HepG2 (cell line): ENCODE results near the gene ZKSCAN2. TPM values are rescaled to one million over a fixed set of nuclear protein-coding genes. Genes with fewer than 3 reads are reported as not detected.

Experiments
- ATAC-seq: fragments of 200-7000 bp; cut with Tn5 transposase; 3 replicates; pipeline ENCODE4 v1.9.1; 2020; ENCODE audit warnings: mild to moderate bottlenecking, moderate library complexity
- BruUV-seq: library from RNA; stranded (reverse); fragments of 400-500 nt; replicated peaks from 2 replicates; lab custom pipeline; 2021; lab: Mats Ljungman, UMichigan
- CTCF ChIA-PET: fragments of 300-600 bp; formaldehyde crosslinking; extraction: SDS; loops from one replicate; lab custom pipeline; 2021; ENCODE audit warnings: low total read pairs, inconsistent platforms, low intra/inter-chr PET ratio; lab: Yijun Ruan, JAX
- POLR2A ChIA-PET: fragments of 350-600 bp; sonication (Branson Sonifier 250); formaldehyde crosslinking; loops from one replicate; lab custom pipeline; 2020; ENCODE audit warnings: antibody characterized with exemption, inconsistent platforms; lab: Yijun Ruan, JAX
- DNase-seq: peaks from one replicate; pipeline ENCODE4 v3.0.0-alpha.2; 2015; ENCODE audit warnings: low spot score
- FAIRE-seq: peaks from 3 replicates; lab custom pipeline; 2011; peaks lifted over from hg19 to GRCh38; lab: Jason Lieb, UNC
- H2AFZ ChIP-seq: one replicate; pipeline ENCODE4 v1.6.1; 2011; ENCODE audit warnings: low read length, inconsistent platforms
- H3K27ac ChIP-seq: fragments of 300-600 bp; 3 replicates; pipeline ENCODE4 v1.8.0; 2011; ENCODE audit warnings: mixed run types, mild to moderate bottlenecking, mixed read lengths, low read length, inconsistent platforms; ENCODE audit not compliant: insufficient read depth; ENCODE audit errors: extremely low read length
- H3K27me3 ChIP-seq, 2 experiments: fragments of 200-600 bp in 1 of 2; 2 replicates in 1 of 2; 3 replicates in 1 of 2; pipeline versions ENCODE4 v1.6.0 to v1.8.0; 2011; ENCODE audit warnings: low read length in 2 of 2, mild to moderate bottlenecking in 2 of 2, moderate library complexity in 2 of 2, inconsistent platforms in 1 of 2; ENCODE audit not compliant: insufficient read depth in 2 of 2, control insufficient read depth in 1 of 2
- H3K36me3 ChIP-seq, 2 experiments: fragments of 200-600 bp in 1 of 2; replicated peaks in 1 of 2; 2 replicates in 1 of 2; 3 replicates in 1 of 2; pipeline versions ENCODE4 v1.5.1 to v1.8.0; 2011; ENCODE audit warnings: low read length in 2 of 2, inconsistent platforms in 1 of 2; ENCODE audit not compliant: insufficient read depth in 2 of 2, control insufficient read depth in 1 of 2
- H3K4me1 ChIP-seq: 2 replicates; pipeline ENCODE4 v1.5.1; 2012; ENCODE audit warnings: low read length, inconsistent platforms; ENCODE audit not compliant: insufficient read depth
- H3K4me2 ChIP-seq: 2 replicates; pipeline ENCODE4 v1.6.0; 2011; ENCODE audit warnings: low read depth, low read length, inconsistent platforms
- H3K4me3 ChIP-seq, 3 experiments: fragments of 200-600 bp in 1 of 3; sonication (generic), shearing (Covaris generic) in 1 of 3; replicated peaks in 1 of 3; 2 replicates each; pipeline ENCODE4 v1.5.1; 2011 to 2016; ENCODE audit warnings: low read length in 3 of 3, inconsistent platforms in 2 of 3, low read depth in 2 of 3, mild to moderate bottlenecking in 2 of 3, control low read depth in 1 of 3, mixed read lengths in 1 of 3; ENCODE audit not compliant: insufficient read depth in 1 of 3
- H3K79me2 ChIP-seq: one replicate; pipeline ENCODE4 v1.6.1; 2011; ENCODE audit warnings: low read length, inconsistent platforms; ENCODE audit not compliant: insufficient read depth
- H3K9ac ChIP-seq: 2 replicates; pipeline ENCODE4 v1.6.0; 2011; ENCODE audit warnings: mild to moderate bottlenecking, low read depth, low read length, inconsistent platforms; ENCODE audit not compliant: insufficient read depth
- H3K9me3 ChIP-seq: 2 replicates; pipeline ENCODE4 v1.5.1; 2012; ENCODE audit warnings: mild to moderate bottlenecking, low read length
- H4K20me1 ChIP-seq: 2 replicates; pipeline ENCODE4 v1.6.0; 2011; ENCODE audit warnings: inconsistent platforms, mild to moderate bottlenecking, low read length, moderate library complexity; ENCODE audit not compliant: insufficient read depth
- GATAD2A ChIP-seq: IDR thresholded peaks from 2 replicates; pipeline ENCODE4 v1.6.1; 2016
- NCOA1 ChIP-seq: sonication (generic); formaldehyde crosslinking; IDR thresholded peaks from 2 replicates; pipeline ENCODE4 v1.9.0; 2021; ENCODE audit warnings: missing genetic modification reagents
- RFX5 ChIP-seq: IDR thresholded peaks from 2 replicates; pipeline ENCODE4 v1.6.1; 2011; ENCODE audit warnings: low read depth, low read length, improper control_type of control experiment
- SP5 ChIP-seq: IDR thresholded peaks from 2 replicates; pipeline ENCODE4 v1.6.1; 2016; ENCODE audit warnings: low read depth, borderline replicate concordance
- TBL1XR1 ChIP-seq: fragments of 150-350 bp; IDR thresholded peaks from 2 replicates; pipeline ENCODE4 v1.6.1; 2014; ENCODE audit warnings: borderline replicate concordance, low read length; ENCODE audit not compliant: partially characterized antibody
- YY1 ChIP-seq: IDR thresholded peaks from 2 replicates; pipeline ENCODE4 v1.6.1; 2011; ENCODE audit warnings: low read length, low read depth, moderate library complexity, mild to moderate bottlenecking; ENCODE audit not compliant: insufficient read depth, insufficient replicate concordance
- ZNF552 ChIP-seq: sonication (generic); formaldehyde crosslinking; IDR thresholded peaks from 2 replicates; pipeline ENCODE4 v1.9.0; 2022; ENCODE audit warnings: missing genetic modification reagents, mild to moderate bottlenecking, borderline replicate concordance
- WGBS: methylation state at CpG from one replicate; pipeline ENCODE4 v1.1.6; 2017; ENCODE audit warnings: low lambda C conversion rate; 5-methylcytosine and 5-hydroxymethylcytosine counted together
- in situ Hi-C: cut with HindIII; loops from 2 replicates; pipeline ENCODE4 v1.10.0; 2017; ENCODE audit warnings: low pct_unique_long_range_greater_than_20kb; ENCODE audit not compliant: extremely low pct_ligation_motif_present
- intact Hi-C: fragments of 100-400 bp; cut with micrococcal nuclease; formaldehyde crosslinking; loops from one replicate; pipeline ENCODE4 v1.10.0; 2022; ENCODE audit not compliant: unreplicated experiment
- polyA plus RNA-seq, 8 experiments: library from polyadenylated mRNA; depleted of rRNA in 3 of 8; stranded (reverse) in 7 of 8; unstranded in 1 of 8; fragments of >200 nt; fragmentation: Illumina TruSeq in 4 of 8; extraction: Trizol in 4 of 8; gene quantifications; 2 replicates each; pipeline versions ENCODE4 v1.2.1 to v1.2.3, GENCODE V29; 2011 to 2016; ENCODE audit warnings: low read depth in 4 of 8, missing spikeins in 1 of 8, mixed read lengths in 1 of 8; ENCODE audit not compliant: insufficient read depth in 1 of 8
- total RNA-seq, 5 experiments: library from RNA; depleted of rRNA; stranded (reverse); fragments of >200 nt; fragmentation: Illumina TruSeq; extraction: Trizol; gene quantifications; 2 replicates each; pipeline ENCODE4 v1.2.3, GENCODE V29; 2016; ENCODE audit warnings: low read depth in 1 of 5
- TF ChIP-seq, protein P1 (sequence below): sonication (generic); formaldehyde crosslinking; IDR thresholded peaks from 2 replicates; pipeline ENCODE4 v1.4.0; 2020; ENCODE audit warnings: missing genetic modification reagents, borderline replicate concordance
- TF ChIP-seq, protein P2 (sequence below): sonication (generic); formaldehyde crosslinking; IDR thresholded peaks from 2 replicates; pipeline ENCODE4 v1.4.0; 2020; ENCODE audit warnings: missing genetic modification reagents
- TF ChIP-seq, protein P3 (sequence below): IDR thresholded peaks from 2 replicates; pipeline ENCODE4 v1.6.1; 2016; ENCODE audit warnings: low read depth, borderline replicate concordance
- TF ChIP-seq, protein P4 (sequence below): sonication (generic); formaldehyde crosslinking; IDR thresholded peaks from 2 replicates; pipeline ENCODE4 v1.4.0; 2020; ENCODE audit warnings: missing genetic modification reagents, borderline replicate concordance

ZKSCAN2 gene
- total and polyA plus RNA-seq, 2 of the 13 experiments (the other 11 are each of a cell fraction or from before 2014, with no cell fraction given): 4.2 to 11.1 TPM

DNA sequence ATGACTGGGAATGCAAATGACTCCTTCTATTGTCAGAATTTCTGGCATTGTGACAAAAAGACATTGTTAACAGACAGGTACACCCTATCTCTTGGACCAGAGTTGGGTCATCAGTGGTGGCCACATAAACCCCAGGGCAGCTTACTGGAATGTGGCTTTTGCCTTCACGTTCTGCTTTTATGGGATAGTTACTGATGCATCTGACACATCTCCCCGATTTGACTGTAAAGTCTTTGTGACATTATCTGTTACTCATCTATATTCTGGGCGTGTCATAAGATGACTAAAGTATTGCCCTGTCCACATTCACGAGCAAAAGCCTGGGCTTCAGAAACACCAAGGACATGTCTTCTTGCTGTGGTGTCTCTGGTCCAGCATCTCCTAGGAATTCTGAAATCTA, 59.6 kb downstream of the ZKSCAN2 start:
- 18% methylated on average over 4 of the region's 4 CpGs for WGBS
- H3K27ac ChIP-seq: no peak overlapping the region
- BruUV-seq: no TSS peak
- ATAC-seq: no peak
- no peak overlapping the region for H3K9ac ChIP-seq
- ChIA-PET CTCF (no interaction called here), POLR2A (interaction anchor here (1.5 kb wide), 1 partner anchor 20 kb away, joined by 4 read pairs; no protein-coding TSS in a partner anchor)
- H3K4me2 ChIP-seq: no peak overlapping the region
- H3K79me2 ChIP-seq: no peaks in the 10 kb centered on the region
- DNase-seq: peak; percentile 29
- peaks cover 14% of the 10 kb centered on the region for H3K4me1 ChIP-seq
- FAIRE-seq: no peak
- H2AFZ ChIP-seq: no peak overlapping the region
- H3K27me3 ChIP-seq: no peaks in the 10 kb centered on the region
- H3K36me3 ChIP-seq: no peaks in the 10 kb centered on the region
- H3K9me3 ChIP-seq: no peaks in the 10 kb centered on the region
- H4K20me1 ChIP-seq: no peaks in the 10 kb centered on the region
- in situ Hi-C loops (no loop called here), intact Hi-C loops (no loop called here)
- H3K4me3 ChIP-seq: no peak overlapping the region
- TF ChIP-seq TBL1XR1: no peak
- TF ChIP-seq YY1: no peak
- TF ChIP-seq, protein P1, sequence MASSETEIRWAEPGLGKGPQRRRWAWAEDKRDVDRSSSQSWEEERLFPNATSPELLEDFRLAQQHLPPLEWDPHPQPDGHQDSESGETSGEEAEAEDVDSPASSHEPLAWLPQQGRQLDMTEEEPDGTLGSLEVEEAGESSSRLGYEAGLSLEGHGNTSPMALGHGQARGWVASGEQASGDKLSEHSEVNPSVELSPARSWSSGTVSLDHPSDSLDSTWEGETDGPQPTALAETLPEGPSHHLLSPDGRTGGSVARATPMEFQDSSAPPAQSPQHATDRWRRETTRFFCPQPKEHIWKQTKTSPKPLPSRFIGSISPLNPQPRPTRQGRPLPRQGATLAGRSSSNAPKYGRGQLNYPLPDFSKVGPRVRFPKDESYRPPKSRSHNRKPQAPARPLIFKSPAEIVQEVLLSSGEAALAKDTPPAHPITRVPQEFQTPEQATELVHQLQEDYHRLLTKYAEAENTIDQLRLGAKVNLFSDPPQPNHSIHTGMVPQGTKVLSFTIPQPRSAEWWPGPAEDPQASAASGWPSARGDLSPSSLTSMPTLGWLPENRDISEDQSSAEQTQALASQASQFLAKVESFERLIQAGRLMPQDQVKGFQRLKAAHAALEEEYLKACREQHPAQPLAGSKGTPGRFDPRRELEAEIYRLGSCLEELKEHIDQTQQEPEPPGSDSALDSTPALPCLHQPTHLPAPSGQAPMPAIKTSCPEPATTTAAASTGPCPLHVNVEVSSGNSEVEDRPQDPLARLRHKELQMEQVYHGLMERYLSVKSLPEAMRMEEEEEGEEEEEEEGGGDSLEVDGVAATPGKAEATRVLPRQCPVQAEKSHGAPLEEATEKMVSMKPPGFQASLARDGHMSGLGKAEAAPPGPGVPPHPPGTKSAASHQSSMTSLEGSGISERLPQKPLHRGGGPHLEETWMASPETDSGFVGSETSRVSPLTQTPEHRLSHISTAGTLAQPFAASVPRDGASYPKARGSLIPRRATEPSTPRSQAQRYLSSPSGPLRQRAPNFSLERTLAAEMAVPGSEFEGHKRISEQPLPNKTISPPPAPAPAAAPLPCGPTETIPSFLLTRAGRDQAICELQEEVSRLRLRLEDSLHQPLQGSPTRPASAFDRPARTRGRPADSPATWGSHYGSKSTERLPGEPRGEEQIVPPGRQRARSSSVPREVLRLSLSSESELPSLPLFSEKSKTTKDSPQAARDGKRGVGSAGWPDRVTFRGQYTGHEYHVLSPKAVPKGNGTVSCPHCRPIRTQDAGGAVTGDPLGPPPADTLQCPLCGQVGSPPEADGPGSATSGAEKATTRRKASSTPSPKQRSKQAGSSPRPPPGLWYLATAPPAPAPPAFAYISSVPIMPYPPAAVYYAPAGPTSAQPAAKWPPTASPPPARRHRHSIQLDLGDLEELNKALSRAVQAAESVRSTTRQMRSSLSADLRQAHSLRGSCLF (CRISPR knock-in tag): no peak
- TF ChIP-seq, protein P2, sequence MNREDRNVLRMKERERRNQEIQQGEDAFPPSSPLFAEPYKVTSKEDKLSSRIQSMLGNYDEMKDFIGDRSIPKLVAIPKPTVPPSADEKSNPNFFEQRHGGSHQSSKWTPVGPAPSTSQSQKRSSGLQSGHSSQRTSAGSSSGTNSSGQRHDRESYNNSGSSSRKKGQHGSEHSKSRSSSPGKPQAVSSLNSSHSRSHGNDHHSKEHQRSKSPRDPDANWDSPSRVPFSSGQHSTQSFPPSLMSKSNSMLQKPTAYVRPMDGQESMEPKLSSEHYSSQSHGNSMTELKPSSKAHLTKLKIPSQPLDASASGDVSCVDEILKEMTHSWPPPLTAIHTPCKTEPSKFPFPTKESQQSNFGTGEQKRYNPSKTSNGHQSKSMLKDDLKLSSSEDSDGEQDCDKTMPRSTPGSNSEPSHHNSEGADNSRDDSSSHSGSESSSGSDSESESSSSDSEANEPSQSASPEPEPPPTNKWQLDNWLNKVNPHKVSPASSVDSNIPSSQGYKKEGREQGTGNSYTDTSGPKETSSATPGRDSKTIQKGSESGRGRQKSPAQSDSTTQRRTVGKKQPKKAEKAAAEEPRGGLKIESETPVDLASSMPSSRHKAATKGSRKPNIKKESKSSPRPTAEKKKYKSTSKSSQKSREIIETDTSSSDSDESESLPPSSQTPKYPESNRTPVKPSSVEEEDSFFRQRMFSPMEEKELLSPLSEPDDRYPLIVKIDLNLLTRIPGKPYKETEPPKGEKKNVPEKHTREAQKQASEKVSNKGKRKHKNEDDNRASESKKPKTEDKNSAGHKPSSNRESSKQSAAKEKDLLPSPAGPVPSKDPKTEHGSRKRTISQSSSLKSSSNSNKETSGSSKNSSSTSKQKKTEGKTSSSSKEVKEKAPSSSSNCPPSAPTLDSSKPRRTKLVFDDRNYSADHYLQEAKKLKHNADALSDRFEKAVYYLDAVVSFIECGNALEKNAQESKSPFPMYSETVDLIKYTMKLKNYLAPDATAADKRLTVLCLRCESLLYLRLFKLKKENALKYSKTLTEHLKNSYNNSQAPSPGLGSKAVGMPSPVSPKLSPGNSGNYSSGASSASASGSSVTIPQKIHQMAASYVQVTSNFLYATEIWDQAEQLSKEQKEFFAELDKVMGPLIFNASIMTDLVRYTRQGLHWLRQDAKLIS (CRISPR knock-in tag): no peak
- TF ChIP-seq ZNF552 (CRISPR knock-in tag): no peak
- TF ChIP-seq, protein P3, sequence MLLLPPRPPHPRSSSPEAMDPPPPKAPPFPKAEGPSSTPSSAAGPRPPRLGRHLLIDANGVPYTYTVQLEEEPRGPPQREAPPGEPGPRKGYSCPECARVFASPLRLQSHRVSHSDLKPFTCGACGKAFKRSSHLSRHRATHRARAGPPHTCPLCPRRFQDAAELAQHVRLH (CRISPR knock-in tag): no peak
- TF ChIP-seq NCOA1 (CRISPR knock-in tag): no peak
- TF ChIP-seq, protein P4, sequence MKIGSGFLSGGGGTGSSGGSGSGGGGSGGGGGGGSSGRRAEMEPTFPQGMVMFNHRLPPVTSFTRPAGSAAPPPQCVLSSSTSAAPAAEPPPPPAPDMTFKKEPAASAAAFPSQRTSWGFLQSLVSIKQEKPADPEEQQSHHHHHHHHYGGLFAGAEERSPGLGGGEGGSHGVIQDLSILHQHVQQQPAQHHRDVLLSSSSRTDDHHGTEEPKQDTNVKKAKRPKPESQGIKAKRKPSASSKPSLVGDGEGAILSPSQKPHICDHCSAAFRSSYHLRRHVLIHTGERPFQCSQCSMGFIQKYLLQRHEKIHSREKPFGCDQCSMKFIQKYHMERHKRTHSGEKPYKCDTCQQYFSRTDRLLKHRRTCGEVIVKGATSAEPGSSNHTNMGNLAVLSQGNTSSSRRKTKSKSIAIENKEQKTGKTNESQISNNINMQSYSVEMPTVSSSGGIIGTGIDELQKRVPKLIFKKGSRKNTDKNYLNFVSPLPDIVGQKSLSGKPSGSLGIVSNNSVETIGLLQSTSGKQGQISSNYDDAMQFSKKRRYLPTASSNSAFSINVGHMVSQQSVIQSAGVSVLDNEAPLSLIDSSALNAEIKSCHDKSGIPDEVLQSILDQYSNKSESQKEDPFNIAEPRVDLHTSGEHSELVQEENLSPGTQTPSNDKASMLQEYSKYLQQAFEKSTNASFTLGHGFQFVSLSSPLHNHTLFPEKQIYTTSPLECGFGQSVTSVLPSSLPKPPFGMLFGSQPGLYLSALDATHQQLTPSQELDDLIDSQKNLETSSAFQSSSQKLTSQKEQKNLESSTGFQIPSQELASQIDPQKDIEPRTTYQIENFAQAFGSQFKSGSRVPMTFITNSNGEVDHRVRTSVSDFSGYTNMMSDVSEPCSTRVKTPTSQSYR (CRISPR knock-in tag): no peak
- TF ChIP-seq SP5 (CRISPR knock-in tag): no peak
- TF ChIP-seq RFX5: no peak
- no peak for TF ChIP-seq GATAD2A (CRISPR knock-in tag)
